ENCODE data around the gene SNTG2.

Gene SNTG2

GRCh38 chr2:926896-927295 lies 23.8 kb upstream of the SNTG2 start:
- no peak for DNase-seq (ENCODE audit: low read depth)

GRCh38 chr2:929011-929735 lies 21.5 kb upstream of the SNTG2 start:
- DNase-seq (ENCODE audit: low read depth): no peak

GRCh38 chr2:929925-930324 lies 20.7 kb upstream of the SNTG2 start:
- DNase-seq (ENCODE audit: low read depth): no peak

GRCh38 chr2:930935-931334 lies 19.7 kb upstream of the SNTG2 start:
- DNase-seq (ENCODE audit: low read depth): no peak

GRCh38 chr2:932320-933115 lies 18.1 kb upstream of the SNTG2 start:
- no peak for DNase-seq (ENCODE audit: low read depth)

GRCh38 chr2:933734-934295 lies 16.8 kb upstream of the SNTG2 start:
- no peak for DNase-seq (ENCODE audit: low read depth)

GRCh38 chr2:937530-937929 lies 13.1 kb upstream of the SNTG2 start:
- DNase-seq (ENCODE audit: low read depth): no peak

- no peak for DNase-seq (ENCODE audit: low read depth)
Observed at GRCh38 chr2:938181-939005, 12.3 kb upstream of the SNTG2 start.

- DNase-seq (ENCODE audit: low read depth): peak; percentile 32
Observed at GRCh38 chr2:939936-940601, 10.6 kb upstream of the SNTG2 start.

GRCh38 chr2:941871-942270 lies 8.8 kb upstream of the SNTG2 start:
- DNase-seq (ENCODE audit: low read depth): no peak

GRCh38 chr2:942775-943460 lies 7.7 kb upstream of the SNTG2 start:
- DNase-seq (ENCODE audit: low read depth): no peak

GRCh38 chr2:943461-943797 lies 7.2 kb upstream of the SNTG2 start:
- DNase-seq (ENCODE audit: low read depth): no peak

- no peak for DNase-seq (ENCODE audit: low read depth)
Observed at GRCh38 chr2:943821-944220, 6.8 kb upstream of the SNTG2 start.

- DNase-seq (ENCODE audit: low read depth): no peak
Observed at GRCh38 chr2:944693-945092, 6.0 kb upstream of the SNTG2 start.

- DNase-seq (ENCODE audit: low read depth): no peak
Observed at GRCh38 chr2:945104-945503, 5.5 kb upstream of the SNTG2 start.

- DNase-seq (ENCODE audit: low read depth): no peak
Observed at GRCh38 chr2:946073-946948, 4.3 kb upstream of the SNTG2 start.

GRCh38 chr2:949384-950079 lies 1.1 kb upstream of the SNTG2 start:
- no peak for DNase-seq (ENCODE audit: low read depth)

GRCh38 chr2:951224-952006 lies 766 bp downstream of the SNTG2 start:
- no peak for DNase-seq (ENCODE audit: low read depth)

GRCh38 chr2:953408-953807 lies 2.8 kb downstream of the SNTG2 start:
- no peak for DNase-seq (ENCODE audit: low read depth)

Measured in fibroblast of the conjunctiva (primary cell).